ENCODE results near the gene PHIP.

DNA sequence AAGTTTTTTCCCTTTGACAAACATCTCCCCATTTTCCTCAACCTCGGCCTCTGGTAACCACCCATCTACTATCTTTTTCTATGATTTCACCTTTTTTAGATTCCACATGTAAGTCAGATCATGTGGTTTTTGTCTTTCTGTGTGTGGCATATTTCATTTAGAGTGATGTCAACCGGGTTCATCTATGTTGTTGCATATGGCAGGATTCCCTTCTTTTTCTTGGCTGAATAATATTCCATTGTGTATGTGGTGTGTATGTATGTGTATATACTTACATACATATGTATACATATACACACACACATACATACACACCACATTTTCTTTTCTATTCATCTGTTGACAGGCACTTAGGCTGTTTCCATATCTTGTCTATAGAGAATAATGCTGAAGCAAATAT lies 22.2 kb upstream of the PHIP start:
- no peak for TF ChIP-seq CTCF (IDR thresholded peaks at IDR 0.05; ENCODE audit: low read depth, low read length)
- TF ChIP-seq EZH2phosphoT487 (IDR thresholded peaks at IDR 0.05; ENCODE audit: low read depth): no peak

Data from OCI-LY3 (cell line).